Bone marrow (tissue), 2 donors: ENCODE data around the gene GZF1.
A peak's percentile ranks its signal among the peaks of the same experiment; 100 is the strongest.

ENCODE experiments used
- DNase-seq, 2 donors: peaks; one replicate each; lab custom pipeline; 2025; lab: John Stamatoyannopoulos, UW

Gene GZF1

DNA sequence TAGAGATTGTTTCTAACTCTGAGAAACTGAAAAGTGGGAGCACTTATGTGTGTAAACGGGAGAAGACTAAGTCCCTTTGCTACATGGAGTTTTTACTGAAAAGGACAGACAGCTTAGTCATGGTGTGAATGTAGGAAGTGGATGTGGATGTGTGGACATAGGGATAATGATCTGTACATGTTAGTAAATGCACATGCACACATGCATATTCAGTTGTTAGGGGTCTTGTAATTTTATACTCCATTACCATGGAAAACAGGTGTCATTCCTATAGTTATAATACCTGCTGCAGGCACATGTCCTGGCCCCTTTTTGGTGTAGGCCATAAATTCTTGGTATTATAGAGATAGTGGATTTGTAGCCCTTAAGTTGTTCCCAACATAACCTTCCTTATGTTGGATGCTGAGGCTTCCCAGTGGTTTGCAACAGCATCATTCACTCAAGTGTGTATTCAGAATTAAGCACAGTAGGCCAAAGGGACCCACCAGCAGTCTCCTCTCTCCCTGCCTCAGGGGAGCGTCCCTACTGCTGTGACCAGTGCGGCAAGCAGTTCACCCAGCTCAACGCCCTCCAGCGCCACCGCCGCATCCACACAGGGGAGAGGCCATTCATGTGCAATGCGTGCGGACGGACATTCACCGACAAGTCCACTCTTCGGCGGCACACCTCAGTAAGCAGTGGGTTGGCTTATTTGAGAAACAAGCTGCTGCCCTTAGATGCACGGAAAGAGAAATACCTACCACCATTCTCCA, 7.3 kb downstream of the GZF1 start:
- no peak for DNase-seq

DNA sequence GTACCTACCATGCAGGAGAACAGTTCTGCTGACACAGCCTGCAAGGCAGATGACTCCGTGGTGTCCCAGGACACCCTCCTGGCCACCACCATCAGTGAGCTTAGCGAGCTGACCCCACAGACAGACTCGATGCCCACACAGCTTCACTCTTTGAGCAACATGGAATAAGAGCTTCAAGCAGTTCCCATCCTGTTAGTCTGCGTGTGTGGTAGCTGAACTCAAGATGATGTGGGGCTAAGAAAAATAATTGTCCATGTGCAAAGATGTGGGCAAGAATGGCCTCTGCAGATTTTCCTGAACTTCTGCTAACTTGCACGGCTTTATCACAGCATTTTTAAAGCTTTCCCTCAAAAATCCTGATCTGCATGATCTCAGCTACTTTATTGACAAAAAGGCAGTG, 8.3 kb downstream of the GZF1 start:
- no peak for DNase-seq

DNA sequence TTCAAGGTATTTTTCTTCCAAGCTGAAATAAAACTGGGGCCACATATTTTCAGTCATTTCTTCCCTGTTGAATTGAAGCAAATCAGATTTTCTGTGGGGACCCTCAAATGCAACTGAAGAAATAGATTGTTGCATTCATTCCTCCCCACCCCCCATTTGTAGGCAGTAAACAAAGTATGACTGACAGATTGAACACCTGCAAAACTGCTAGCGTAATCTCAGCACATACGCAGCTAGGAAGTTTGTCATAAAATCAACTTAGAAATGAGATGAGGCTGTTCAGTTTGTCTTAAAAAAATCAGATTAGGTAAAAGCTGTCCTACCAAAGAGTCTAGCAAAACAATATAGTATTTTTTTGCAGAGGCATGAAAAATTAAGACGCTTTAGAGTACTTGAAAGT, 8.9 kb downstream of the GZF1 start:
- no peak for DNase-seq

DNA sequence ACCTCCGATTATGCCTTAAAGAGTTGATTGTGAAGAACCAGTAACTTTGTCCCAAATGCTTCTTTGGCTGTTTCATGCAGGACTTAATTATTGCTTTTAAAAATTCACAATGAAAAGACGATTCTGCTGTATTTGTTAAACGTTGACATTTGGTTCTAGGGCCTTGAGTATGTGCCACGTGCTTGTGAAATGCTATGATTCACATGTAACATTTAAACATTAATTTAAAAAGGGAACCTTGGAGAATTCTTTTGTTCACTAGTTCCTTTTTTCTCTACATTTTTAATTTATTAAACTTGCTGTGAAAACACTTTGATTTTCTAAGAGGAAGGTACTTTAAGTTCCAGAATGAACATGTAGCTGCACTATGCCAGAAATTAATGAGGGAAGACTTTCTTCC, 9.5 kb downstream of the GZF1 start:
- no peak for DNase-seq

GRCh38 chr20:23374441-23374840, 12.5 kb downstream of the GZF1 start:
- no peak for DNase-seq

- no peak for DNase-seq
Measured at GRCh38 chr20:23375827-23376226, 13.8 kb downstream of the GZF1 start.

- no peak for DNase-seq
Measured at GRCh38 chr20:23379772-23380171, 17.8 kb downstream of the GZF1 start.

GRCh38 chr20:23381876-23382275, 19.9 kb downstream of the GZF1 start:
- DNase-seq = peak in 1 of 2 donors; percentile 66

DNA sequence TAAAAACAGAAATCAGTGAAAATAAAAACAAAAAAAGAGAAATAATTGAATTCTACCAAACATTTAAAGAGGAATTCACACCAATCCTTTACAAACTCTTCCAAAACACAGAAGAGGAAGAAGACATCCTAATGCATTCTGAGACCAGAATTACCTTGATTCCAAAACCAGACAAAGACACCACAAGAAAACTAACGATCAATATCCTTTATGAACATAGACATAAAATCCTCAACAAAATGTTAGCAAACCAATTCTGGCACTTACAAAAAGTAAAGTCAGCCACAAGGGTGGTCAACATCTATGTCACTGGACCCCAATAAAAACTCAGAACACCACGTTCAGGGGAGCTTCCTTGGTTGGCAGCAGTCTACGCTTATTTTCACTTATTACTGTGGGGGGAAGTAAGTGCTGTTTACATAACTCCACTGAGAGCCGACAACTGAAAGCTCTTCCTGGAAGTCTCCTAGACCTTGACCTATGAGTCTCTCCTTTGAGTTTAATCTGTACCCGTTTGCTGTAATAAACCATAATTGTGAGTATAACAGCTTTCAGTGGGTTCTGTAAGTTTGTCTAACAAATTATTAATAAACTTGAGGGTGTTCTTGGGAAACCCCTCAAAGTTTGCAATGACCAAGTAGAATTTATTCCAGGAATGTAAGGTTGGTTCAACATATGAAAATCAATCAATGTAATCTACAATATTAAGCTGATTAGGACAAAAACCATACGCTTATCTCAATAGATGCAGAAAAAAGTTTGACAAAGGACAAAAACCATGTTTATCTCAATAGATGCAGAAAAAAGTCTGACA, 24.5 kb downstream of the GZF1 start:
- DNase-seq = no peak

DNA sequence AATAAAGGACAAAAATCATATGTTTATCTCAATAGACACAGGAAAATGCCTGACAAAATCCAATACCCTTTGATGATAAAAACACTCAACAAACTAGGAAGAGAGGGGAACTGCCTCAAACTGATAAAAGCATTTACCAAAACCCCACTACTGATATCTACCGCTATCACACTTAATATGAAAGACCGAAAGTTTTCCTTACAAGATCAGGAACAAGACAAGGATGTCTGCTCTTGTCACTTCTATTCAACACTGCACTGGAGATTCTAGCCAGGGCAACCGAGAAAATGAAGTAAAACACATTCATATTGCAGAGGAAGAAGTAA, 25.1 kb downstream of the GZF1 start:
- no peak for DNase-seq

- no peak for DNase-seq
Measured at GRCh38 chr20:23390091-23390774, 28.3 kb downstream of the GZF1 start.

- DNase-seq = no peak
Measured at GRCh38 chr20:23391707-23392310, 29.8 kb downstream of the GZF1 start.

DNA sequence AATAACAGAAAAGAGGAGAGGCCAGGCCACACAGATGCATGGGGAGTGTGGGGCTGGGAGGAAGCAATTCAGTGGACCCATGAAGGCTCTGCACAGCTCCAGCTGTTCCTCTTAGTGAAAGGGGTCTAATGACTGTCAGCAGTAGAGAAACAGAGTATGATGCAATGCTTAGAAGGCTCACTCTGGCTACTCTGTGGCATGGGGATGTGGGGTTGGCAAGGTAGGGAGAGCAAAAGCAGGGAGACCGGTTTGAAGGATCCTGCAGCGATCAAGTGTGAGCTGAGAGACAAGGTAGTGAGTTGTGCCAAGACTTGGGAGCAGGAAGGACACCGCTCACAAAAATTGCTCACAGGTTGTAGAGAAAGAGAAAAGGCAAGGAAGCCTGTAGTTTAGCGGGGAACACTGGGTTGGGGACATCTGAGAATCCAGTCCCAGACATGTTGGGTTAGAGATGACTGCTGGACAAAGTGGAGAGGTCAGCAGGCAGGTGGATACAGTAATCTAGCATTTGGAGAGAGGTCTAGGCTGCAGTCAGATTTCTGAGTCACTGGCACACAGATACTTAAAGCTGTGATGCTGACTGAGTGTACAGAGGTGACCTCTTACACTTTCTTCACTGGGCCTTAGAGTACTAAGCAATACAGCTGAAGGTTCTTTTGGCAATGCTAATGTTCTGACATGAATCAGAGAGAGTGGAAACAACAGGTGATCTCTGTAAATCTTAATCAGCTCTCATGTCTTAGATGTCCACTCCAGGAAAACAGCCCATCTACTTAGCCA, 32.2 kb downstream of the GZF1 start:
- DNase-seq = no peak

- no peak for DNase-seq
Measured at GRCh38 chr20:23396950-23397627, 35.1 kb downstream of the GZF1 start.

DNA sequence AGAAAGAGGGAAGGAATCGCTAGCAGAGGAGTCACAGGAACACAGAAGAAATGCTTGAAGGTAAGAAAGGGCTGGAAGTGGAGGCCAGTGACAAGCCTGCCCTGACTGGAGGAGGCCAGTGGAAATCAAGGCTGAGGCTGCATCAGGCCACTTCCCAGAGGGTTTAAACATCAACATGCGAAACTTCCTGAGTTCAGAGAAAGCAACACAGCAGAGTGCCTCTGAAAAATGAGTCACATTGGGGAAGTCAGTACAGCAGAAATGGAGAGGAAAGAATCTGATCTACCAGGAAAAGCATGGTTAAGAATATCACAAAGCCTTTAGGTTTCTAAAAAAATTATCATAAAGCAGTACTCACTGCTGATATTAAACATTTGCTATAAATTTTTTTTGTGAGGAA, 36.0 kb downstream of the GZF1 start:
- peak in 1 of 2 donors; percentile 72 for DNase-seq

DNA sequence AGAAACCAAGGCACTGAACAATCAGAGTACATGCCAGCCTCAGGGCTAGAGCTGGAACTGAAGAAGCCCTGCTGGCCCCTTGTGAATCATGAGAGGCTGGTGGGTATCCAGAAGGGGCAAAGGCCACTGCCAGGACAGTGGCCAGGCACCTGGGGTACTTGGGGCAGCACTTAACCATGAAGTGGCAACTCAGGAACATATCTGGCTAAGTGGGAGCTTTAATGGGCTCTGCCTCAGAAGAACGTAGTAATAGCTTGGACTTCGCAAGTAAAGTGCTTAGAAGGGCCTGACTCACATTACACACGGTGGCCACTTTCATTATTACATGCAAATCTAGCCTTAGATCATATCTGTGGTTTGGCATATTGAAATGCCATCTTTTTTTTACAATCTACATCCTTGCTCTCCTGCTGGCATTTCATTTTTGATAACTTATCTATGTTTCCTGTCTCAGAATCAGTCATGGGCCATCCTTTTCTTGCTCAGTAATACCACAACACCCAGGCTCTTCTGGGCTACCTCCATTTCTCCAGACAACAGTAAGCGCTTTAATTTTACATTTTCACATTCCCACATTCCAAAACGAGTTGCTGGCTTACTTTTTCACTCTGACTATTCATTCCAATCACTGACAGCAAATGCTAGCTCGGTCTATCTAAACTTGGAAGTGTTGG, 37.7 kb downstream of the GZF1 start:
- DNase-seq = peak in 1 of 2 donors; percentile 15

- DNase-seq = no peak
Measured at GRCh38 chr20:23401051-23401450, 39.1 kb downstream of the GZF1 start.

GRCh38 chr20:23403751-23404150, 41.8 kb downstream of the GZF1 start:
- no peak for DNase-seq

- no peak for DNase-seq
Measured at GRCh38 chr20:23404196-23404595, 42.2 kb downstream of the GZF1 start.

DNA sequence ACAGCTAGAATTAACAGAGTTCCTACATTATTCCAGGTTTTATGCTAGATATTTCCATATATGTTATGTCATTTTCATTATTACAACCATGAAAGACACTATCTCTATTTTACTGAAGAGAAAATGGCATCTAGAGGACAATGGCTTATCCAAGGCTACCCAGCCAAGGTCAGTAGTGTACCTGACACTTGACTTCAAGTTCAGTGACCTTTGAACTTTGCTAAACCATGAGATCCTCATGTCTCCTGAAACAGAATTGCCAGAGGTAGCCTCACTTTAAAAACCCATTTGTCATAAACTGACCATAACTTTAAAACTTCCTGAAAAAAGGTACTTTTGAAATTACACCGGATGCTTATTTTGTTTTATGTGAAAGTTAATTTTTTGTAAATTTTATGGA, 44.9 kb downstream of the GZF1 start:
- no peak for DNase-seq
